RWPE1 (cell line): ENCODE data around the gene SERPINB1.
A peak's percentile ranks its signal among the peaks of the same experiment; 100 is the strongest.

Experiments used
- CTCF ChIA-PET: fragments of 350-600 bp; sonication (Branson Sonifier 250); formaldehyde crosslinking; extraction: SDS; loops from one replicate; lab custom pipeline; 2021; lab: Yijun Ruan, JAX
- POLR2A ChIA-PET: fragments of 400-600 bp; formaldehyde crosslinking; extraction: SDS; loops from one replicate; lab custom pipeline; 2020; ENCODE audit warnings: antibody characterized with exemption; ENCODE audit not compliant: low non-redundant PET; lab: Yijun Ruan, JAX
- DNase-seq: peaks from one replicate; pipeline ENCODE4 v3.0.0; 2012; ENCODE audit warnings: low spot score
- H3K27ac ChIP-seq: fragments of 450-650 bp; 2 replicates; pipeline ENCODE4 v1.5.1; 2017
- TF ChIP-seq, protein P1 (sequence below): fragments of 450-650 bp; conservative IDR thresholded peaks from 2 replicates; pipeline ENCODE4 v1.5.1; 2017; ENCODE audit warnings: low read depth, mild to moderate bottlenecking

Gene SERPINB1

GRCh38 chr6:2840749-2841061, 958 bp downstream of the SERPINB1 start:
- TF ChIP-seq, protein P1, sequence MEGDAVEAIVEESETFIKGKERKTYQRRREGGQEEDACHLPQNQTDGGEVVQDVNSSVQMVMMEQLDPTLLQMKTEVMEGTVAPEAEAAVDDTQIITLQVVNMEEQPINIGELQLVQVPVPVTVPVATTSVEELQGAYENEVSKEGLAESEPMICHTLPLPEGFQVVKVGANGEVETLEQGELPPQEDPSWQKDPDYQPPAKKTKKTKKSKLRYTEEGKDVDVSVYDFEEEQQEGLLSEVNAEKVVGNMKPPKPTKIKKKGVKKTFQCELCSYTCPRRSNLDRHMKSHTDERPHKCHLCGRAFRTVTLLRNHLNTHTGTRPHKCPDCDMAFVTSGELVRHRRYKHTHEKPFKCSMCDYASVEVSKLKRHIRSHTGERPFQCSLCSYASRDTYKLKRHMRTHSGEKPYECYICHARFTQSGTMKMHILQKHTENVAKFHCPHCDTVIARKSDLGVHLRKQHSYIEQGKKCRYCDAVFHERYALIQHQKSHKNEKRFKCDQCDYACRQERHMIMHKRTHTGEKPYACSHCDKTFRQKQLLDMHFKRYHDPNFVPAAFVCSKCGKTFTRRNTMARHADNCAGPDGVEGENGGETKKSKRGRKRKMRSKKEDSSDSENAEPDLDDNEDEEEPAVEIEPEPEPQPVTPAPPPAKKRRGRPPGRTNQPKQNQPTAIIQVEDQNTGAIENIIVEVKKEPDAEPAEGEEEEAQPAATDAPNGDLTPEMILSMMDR: no peak
- POLR2A ChIA-PET: no interaction called here
- CTCF ChIA-PET: interaction anchor here (0.6 to 1.1 kb wide), 2 partner anchors 10 to 49 kb away, joined by 4 read pairs; no protein-coding TSS in a partner anchor
- DNase-seq: no peak
- H3K27ac ChIP-seq: peak overlapping the region; percentile 95

DNA sequence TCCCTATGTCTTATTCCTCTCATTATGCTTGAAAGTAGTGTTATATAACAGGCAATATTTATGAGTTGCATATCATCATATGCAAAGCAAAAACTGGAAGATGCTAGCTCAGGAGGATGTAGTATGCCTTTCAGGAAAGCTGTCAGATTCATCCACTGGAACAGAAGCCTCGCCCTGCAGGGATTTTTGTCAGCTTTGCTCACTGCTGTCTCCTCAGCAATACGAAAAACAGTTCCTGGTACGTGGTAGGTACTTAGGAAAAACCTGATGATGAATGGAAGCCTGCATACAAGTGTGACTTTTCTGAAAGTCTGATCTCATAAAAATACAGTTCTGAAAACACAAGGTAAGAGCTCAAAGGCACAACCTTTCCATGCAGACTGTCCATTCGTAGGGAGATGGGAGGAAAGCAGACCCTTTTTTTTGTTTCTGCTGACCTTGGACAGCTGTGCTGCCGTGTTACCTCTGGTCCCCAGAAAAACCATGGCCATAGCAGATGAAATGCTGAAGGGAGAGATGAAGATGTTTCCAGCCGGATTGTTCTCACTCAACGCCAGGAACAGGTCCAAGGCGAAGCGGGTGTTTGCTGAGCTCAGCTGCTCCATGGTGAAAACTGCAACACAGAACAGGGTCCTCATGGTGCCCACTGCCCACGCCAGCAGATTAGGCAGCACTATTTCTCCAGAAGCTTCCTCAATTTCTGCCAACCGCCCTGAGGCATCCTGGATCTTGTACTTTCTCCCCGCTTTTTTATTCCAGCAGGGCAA, 1.5 kb downstream of the SERPINB1 start:
- no peak for DNase-seq
- TF ChIP-seq, protein P1: no peak
- peak overlapping the region; percentile 95 for H3K27ac ChIP-seq
- CTCF ChIA-PET: interaction anchor here (1.1 kb wide), 1 partner anchor 49 kb away, joined by 4 read pairs; no protein-coding TSS in a partner anchor
- POLR2A ChIA-PET: no interaction called here

- TF ChIP-seq, protein P1: no peak
- DNase-seq: peak; percentile 69
- ChIA-PET CTCF (no interaction called here), POLR2A (no interaction called here)
- no peak overlapping the region for H3K27ac ChIP-seq
Observed at GRCh38 chr6:2839195-2839981, 2.3 kb downstream of the SERPINB1 start.

DNA sequence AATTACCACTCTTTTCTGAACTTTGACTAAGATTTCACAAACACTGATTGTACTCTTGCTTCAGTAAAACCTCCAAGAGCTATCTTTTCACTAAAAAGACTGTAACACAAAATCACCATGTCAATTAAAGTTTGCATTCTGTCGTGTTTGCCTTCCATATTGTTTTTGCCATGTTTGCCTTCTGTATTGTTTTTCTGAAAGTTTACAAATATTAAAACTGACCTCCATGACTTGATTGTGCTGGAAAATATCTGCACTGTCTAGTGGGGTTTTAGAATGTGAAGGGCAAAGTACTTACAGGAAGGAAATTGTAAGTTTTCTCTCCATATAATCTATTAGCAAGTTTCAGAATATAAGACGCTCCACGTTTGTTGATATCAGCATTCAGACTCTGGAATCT, 3.4 kb downstream of the SERPINB1 start:
- TF ChIP-seq, protein P1: no peak
- POLR2A ChIA-PET: no interaction called here
- no peak for DNase-seq
- H3K27ac ChIP-seq: no peak overlapping the region
- CTCF ChIA-PET: no interaction called here

- no peak overlapping the region for H3K27ac ChIP-seq
- TF ChIP-seq, protein P1: no peak
- DNase-seq: no peak
- ChIA-PET CTCF (no interaction called here), POLR2A (no interaction called here)
Observed at GRCh38 chr6:2834262-2834661, 7.4 kb downstream of the SERPINB1 start.

DNA sequence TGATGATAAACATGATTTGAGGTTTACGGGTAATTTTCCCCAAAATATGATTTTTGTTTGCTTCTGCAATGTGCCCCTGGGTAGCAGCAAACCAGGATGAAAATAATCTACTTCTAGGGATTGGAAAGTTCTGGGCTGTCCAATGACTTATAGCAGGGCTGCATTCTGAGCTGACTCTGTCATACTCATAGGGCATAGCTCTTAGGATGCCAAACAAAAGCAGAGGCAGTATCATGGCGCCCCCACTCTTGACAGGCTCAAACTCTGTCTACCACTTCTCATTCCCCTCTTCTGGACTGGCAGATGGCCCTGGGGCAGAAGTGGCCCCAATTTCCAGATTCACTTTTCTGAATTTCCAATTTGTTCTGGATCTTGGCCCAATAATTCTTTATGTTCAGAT, 10.3 kb downstream of the SERPINB1 start:
- H3K27ac ChIP-seq: no peak overlapping the region
- no peak for DNase-seq
- TF ChIP-seq, protein P1: no peak
- POLR2A ChIA-PET: no interaction called here
- CTCF ChIA-PET: no interaction called here
